Body of pancreas (tissue), 4 donors: ENCODE measurements around the gene PRDX6.

ENCODE experiments used
- CTCF ChIP-seq, 7 experiments: fragments of 450-650 bp in 4 of 7; fragments of 200-600 bp in 3 of 7; sonication (generic) in 3 of 7; IDR thresholded peaks; one replicate each; pipeline ENCODE4 v1.5.1; 2016 to 2019; ENCODE audit warnings: antibody characterized with exemption in 7 of 7
- POLR2A ChIP-seq, 3 donors: fragments of 450-650 bp; IDR thresholded peaks; one replicate each; pipeline ENCODE4 v1.6.1; 2016; ENCODE audit warnings: antibody characterized with exemption in 3 of 3, mild to moderate bottlenecking in 2 of 3

- TF ChIP-seq CTCF (IDR thresholded peaks at IDR 0.05) (no peak), POLR2A (IDR thresholded peaks at IDR 0.05) (no peak)
Observed at GRCh38 chr1:173496757-173497320, 19.7 kb downstream of the PRDX6 start.
